Measurements from ENCODE around the gene EMD.
A peak's percentile ranks its signal among the peaks of the same experiment; 100 is the strongest.

The EMD gene

DNA sequence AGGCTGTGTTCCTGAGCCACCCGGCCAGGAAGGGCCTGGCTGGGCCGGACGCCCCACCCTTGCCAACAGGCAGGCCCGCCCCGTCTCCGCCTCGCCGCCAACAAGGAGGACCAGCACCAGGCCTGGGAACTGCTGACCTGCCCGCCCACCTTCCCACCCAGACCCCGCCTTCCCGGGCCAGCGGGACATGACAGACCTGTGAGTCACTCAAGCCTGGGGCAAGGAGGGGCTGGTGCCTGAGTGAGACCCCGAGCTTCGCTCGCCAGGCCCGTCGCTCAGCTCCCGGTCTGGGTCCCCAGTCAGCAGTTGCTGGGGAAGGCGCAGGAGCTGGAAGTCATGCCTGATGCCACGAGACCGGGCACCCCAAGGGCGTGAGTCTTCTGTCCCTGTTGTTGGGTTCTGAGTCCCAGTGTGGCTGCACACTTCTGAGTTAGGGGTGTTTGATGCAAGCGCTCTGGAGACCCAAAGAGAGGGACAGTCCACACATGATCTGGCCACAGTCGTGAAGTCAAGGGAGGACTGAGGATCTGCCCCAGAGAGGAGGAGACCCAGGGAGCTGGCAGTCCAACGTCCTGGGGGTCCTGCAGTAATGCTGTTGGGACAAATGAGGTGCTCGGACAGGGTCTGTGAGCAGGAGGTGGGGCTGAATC, 30.3 kb downstream of the EMD start, which contains the start of gene DNASE1L1:
DNASE1L1 (minus strand) TSS at position 33 of the 650 bp plus-strand sequence. CDS start 3,686 bp downstream, outside the sequence.
- TF ChIP-seq CTCF (IDR thresholded peaks at IDR 0.05; ENCODE audit: low read length, missing control alignments), result no peak
- H3K4me3 ChIP-seq (replicated peaks; ENCODE audit: low read depth, low read length), result peak within 1 kb of the TSS; percentile 58
- peak; percentile 87 for DNase-seq (ENCODE audit: low read depth)

- no peak for TF ChIP-seq CTCF (IDR thresholded peaks at IDR 0.05; ENCODE audit: low read length, missing control alignments)
- peak; percentile 49 for DNase-seq (ENCODE audit: low read depth)
- H3K4me3 ChIP-seq (replicated peaks; ENCODE audit: low read depth, low read length), result peak overlapping the region; percentile 60
Measured at GRCh38 chrX:154411981-154412340, 32.9 kb downstream of the EMD start.

GRCh38 chrX:154412468-154412867, 33.4 kb downstream of the EMD start:
- H3K4me3 ChIP-seq (replicated peaks; ENCODE audit: low read depth, low read length), result peak overlapping the region; percentile 60
- no peak for DNase-seq (ENCODE audit: low read depth)
- no peak for TF ChIP-seq CTCF (IDR thresholded peaks at IDR 0.05; ENCODE audit: low read length, missing control alignments)

GRCh38 chrX:154413142-154413541, 34.0 kb downstream of the EMD start:
- DNase-seq (ENCODE audit: low read depth), result no peak
- no peak overlapping the region for H3K4me3 ChIP-seq (replicated peaks; ENCODE audit: low read depth, low read length)
- no peak for TF ChIP-seq CTCF (IDR thresholded peaks at IDR 0.05; ENCODE audit: low read length, missing control alignments)

DNA sequence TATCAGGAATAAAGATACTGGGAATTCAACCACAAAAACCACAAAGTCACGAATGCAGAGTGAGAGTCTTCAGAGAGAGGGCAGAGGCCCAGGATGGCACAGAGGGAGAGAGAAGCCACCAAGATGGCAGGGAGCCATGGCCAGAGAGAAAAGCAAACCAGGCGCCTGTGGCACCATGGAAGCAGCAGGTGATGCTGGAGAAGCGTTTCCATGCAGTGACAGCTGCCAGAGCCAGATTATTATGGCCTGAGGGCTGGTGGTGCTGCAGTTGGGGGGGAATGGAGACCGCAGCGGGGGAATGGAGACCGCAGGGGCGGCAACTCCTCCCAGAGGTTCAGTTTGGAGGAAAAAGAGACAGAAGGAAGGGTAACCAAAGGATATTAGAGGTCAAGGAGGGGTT, 38.1 kb downstream of the EMD start:
- H3K4me3 ChIP-seq (replicated peaks; ENCODE audit: low read depth, low read length), result no peak overlapping the region
- no peak for TF ChIP-seq CTCF (IDR thresholded peaks at IDR 0.05; ENCODE audit: low read length, missing control alignments)
- DNase-seq (ENCODE audit: low read depth), result no peak

DNA sequence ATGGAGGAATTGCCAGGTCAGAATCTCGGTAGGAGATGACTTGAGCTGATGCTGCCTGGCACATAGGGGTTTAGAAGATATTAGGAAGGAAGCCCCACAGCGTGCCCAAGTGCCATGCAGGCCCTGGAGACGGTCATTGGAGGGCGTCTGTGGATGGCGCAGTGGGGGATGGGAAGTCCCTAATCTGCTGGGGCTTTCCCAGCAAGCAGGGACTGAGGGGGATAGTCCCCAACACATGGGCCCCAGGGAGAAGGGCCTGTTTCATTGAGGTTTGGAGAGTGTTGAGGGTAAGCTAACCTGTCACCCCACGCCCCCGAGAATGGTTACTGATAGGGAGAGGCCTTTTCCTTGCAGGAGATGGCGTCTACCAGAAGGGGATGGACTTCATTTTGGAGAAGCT, 40.1 kb downstream of the EMD start:
- TF ChIP-seq CTCF (IDR thresholded peaks at IDR 0.05; ENCODE audit: low read length, missing control alignments), result no peak
- DNase-seq (ENCODE audit: low read depth), result no peak
- H3K4me3 ChIP-seq (replicated peaks; ENCODE audit: low read depth, low read length), result no peak overlapping the region

Data from fibroblast of pulmonary artery (primary cell).